Activated effector memory CD4-positive, alpha-beta T cell treated with Interleukin-2 at 50 U/mL for 16 hours (primary cell): ENCODE measurements around the gene RPL37A.

ENCODE experiments used
- DNase-seq: peaks from one replicate; pipeline ENCODE4 v3.0.0-alpha.2; 2020

The RPL37A gene

GRCh38 chr2:216551234-216552068 lies 52.8 kb downstream of the RPL37A start:
- no peak for DNase-seq

GRCh38 chr2:216553093-216553478 lies 54.4 kb downstream of the RPL37A start:
- no peak for DNase-seq
